Panc1 (cell line): ENCODE measurements around the gene ARHGEF17. TPM values are rescaled to one million over a fixed set of nuclear protein-coding genes. Genes with fewer than 3 reads are reported as not detected.

Source experiments
- ATAC-seq: fragments of 200-7000 bp; cut with Tn5 transposase; 2 replicates; pipeline ENCODE4 v1.9.1; 2020; ENCODE audit warnings: mild to moderate bottlenecking, moderate library complexity
- BruUV-seq: library from RNA; stranded (reverse); fragments of 400-500 nt; replicated peaks from 2 replicates; lab custom pipeline; 2021; lab: Mats Ljungman, UMichigan
- CTCF ChIA-PET: fragments of 300-600 bp; sonication (Branson Sonifier 250); formaldehyde crosslinking; loops from one replicate; lab custom pipeline; 2022; ENCODE audit warnings: antibody characterized with exemption; lab: Charles Lee
- POLR2A ChIA-PET: fragments of 300-600 bp; sonication (Branson Sonifier 250); formaldehyde crosslinking; loops from one replicate; lab custom pipeline; 2022; ENCODE audit warnings: antibody characterized with exemption; lab: Charles Lee
- DNase-seq: peaks from one replicate; pipeline ENCODE4 v3.0.0-alpha.2; 2010; ENCODE audit warnings: low read depth, low spot score
- H3K27ac ChIP-seq: 2 replicates; pipeline ENCODE4 v1.5.1; 2011; ENCODE audit warnings: mild to moderate bottlenecking, low read length, inconsistent platforms
- H3K27me3 ChIP-seq: fragments of 200-500 bp; sonication (Bioruptor generic); 2 replicates; pipeline ENCODE4 v1.6.0; 2014; ENCODE audit warnings: low read length, inconsistent platforms; ENCODE audit not compliant: control insufficient read depth, insufficient read depth
- H3K36me3 ChIP-seq: fragments of 200-500 bp; sonication (Bioruptor generic); 2 replicates; pipeline ENCODE4 v1.5.1; 2014; ENCODE audit warnings: inconsistent platforms, mild to moderate bottlenecking, low read length, moderate library complexity; ENCODE audit not compliant: control insufficient read depth, insufficient read depth
- H3K4me1 ChIP-seq: 2 replicates; pipeline ENCODE4 v1.5.1; 2011; ENCODE audit warnings: inconsistent platforms, mild to moderate bottlenecking, low read length, moderate library complexity; ENCODE audit not compliant: control insufficient read depth, insufficient read depth
- H3K4me3 ChIP-seq, 2 experiments: 2 replicates each; pipeline ENCODE4 v1.5.1; 2011 to 2012; ENCODE audit warnings: low read depth in 2 of 2, low read length in 2 of 2, mild to moderate bottlenecking in 2 of 2, inconsistent platforms in 1 of 2, moderate library complexity in 1 of 2
- H3K9me3 ChIP-seq: fragments of 200-500 bp; sonication (Bioruptor generic); 2 replicates; pipeline ENCODE4 v1.5.1; 2014; ENCODE audit warnings: low read depth, mild to moderate bottlenecking, inconsistent platforms, low read length, moderate library complexity; ENCODE audit not compliant: control insufficient read depth, insufficient read depth
- POLR2AphosphoS5 ChIP-seq: IDR thresholded peaks from 2 replicates; pipeline ENCODE4 v1.6.1; 2012; ENCODE audit warnings: mild to moderate bottlenecking, low read depth, low read length, moderate library complexity
- SIN3A ChIP-seq: IDR thresholded peaks from 2 replicates; pipeline ENCODE4 v1.6.1; 2012; ENCODE audit warnings: low read depth, mild to moderate bottlenecking, low read length, moderate library complexity, borderline replicate concordance; ENCODE audit not compliant: insufficient read depth
- TCF7L2 ChIP-seq: IDR thresholded peaks from 2 replicates; pipeline ENCODE4 v1.6.1; 2011; ENCODE audit warnings: mild to moderate bottlenecking, low read depth, low read length, inconsistent platforms
- in situ Hi-C: cut with HindIII; loops from 2 replicates; pipeline ENCODE4 v1.10.0; 2016; ENCODE audit warnings: low sequenced_read_pairs, low pct_unique_long_range_greater_than_20kb
- intact Hi-C: fragments of 100-400 bp; cut with micrococcal nuclease; formaldehyde crosslinking; loops from one replicate; pipeline ENCODE4 v1.10.0; 2022; ENCODE audit not compliant: unreplicated experiment
- total RNA-seq: library from RNA; stranded (reverse); gene quantifications from one replicate; pipeline ENCODE4 v1.2.1, GENCODE V29; 2021; ENCODE audit not compliant: unreplicated experiment
- TF ChIP-seq, protein P1 (sequence below): fragments of 450-650 bp; IDR thresholded peaks from 2 replicates; pipeline ENCODE4 v1.5.1; 2017; ENCODE audit warnings: mild to moderate bottlenecking
- TF ChIP-seq, protein P2 (sequence below), 2 experiments: IDR thresholded peaks; 2 replicates each; pipeline ENCODE4 v1.6.1; 2011 to 2012; ENCODE audit warnings: low read depth in 2 of 2, control low read depth in 1 of 2, low read length in 1 of 2, mild to moderate bottlenecking in 1 of 2, moderate library complexity in 1 of 2; ENCODE audit not compliant: insufficient read depth in 1 of 2

The ARHGEF17 gene
- total RNA-seq, 1 experiment from 2014 or later: 43.2 TPM

DNA sequence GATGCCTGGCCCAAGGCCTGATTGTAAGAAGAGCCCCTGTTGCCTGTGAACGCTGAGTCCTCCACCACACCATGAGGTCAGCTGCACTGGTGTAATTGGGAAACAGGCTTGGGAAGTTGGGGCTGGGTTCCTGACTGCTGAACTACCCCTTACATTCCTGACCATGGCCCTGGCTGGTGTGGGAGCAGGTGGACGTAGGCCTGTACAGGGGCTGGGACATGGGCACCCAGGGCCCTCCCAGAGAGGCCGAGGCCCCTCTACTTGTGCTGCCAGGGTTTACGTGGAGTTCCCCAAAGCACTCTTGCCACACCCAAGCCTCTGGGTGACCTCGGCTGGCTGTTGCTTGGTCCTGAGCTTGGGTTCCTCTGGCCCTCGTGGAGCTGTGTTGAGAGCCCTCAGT is 73.5 kb downstream of the ARHGEF17 start:
- TF ChIP-seq, protein P1, sequence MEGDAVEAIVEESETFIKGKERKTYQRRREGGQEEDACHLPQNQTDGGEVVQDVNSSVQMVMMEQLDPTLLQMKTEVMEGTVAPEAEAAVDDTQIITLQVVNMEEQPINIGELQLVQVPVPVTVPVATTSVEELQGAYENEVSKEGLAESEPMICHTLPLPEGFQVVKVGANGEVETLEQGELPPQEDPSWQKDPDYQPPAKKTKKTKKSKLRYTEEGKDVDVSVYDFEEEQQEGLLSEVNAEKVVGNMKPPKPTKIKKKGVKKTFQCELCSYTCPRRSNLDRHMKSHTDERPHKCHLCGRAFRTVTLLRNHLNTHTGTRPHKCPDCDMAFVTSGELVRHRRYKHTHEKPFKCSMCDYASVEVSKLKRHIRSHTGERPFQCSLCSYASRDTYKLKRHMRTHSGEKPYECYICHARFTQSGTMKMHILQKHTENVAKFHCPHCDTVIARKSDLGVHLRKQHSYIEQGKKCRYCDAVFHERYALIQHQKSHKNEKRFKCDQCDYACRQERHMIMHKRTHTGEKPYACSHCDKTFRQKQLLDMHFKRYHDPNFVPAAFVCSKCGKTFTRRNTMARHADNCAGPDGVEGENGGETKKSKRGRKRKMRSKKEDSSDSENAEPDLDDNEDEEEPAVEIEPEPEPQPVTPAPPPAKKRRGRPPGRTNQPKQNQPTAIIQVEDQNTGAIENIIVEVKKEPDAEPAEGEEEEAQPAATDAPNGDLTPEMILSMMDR: no peak
- no peak for TF ChIP-seq TCF7L2
- TF ChIP-seq POLR2AphosphoS5: no peak
- TF ChIP-seq SIN3A: no peak
- TF ChIP-seq, protein P2, sequence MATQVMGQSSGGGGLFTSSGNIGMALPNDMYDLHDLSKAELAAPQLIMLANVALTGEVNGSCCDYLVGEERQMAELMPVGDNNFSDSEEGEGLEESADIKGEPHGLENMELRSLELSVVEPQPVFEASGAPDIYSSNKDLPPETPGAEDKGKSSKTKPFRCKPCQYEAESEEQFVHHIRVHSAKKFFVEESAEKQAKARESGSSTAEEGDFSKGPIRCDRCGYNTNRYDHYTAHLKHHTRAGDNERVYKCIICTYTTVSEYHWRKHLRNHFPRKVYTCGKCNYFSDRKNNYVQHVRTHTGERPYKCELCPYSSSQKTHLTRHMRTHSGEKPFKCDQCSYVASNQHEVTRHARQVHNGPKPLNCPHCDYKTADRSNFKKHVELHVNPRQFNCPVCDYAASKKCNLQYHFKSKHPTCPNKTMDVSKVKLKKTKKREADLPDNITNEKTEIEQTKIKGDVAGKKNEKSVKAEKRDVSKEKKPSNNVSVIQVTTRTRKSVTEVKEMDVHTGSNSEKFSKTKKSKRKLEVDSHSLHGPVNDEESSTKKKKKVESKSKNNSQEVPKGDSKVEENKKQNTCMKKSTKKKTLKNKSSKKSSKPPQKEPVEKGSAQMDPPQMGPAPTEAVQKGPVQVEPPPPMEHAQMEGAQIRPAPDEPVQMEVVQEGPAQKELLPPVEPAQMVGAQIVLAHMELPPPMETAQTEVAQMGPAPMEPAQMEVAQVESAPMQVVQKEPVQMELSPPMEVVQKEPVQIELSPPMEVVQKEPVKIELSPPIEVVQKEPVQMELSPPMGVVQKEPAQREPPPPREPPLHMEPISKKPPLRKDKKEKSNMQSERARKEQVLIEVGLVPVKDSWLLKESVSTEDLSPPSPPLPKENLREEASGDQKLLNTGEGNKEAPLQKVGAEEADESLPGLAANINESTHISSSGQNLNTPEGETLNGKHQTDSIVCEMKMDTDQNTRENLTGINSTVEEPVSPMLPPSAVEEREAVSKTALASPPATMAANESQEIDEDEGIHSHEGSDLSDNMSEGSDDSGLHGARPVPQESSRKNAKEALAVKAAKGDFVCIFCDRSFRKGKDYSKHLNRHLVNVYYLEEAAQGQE (IDR thresholded peaks at IDR 0.05; ENCODE audit: insufficient read depth in 1 of 2, low read depth in 2 of 2, low read length in 1 of 2): no peak
- H3K27me3 ChIP-seq: no peaks in the 10 kb centered on the region
- BruUV-seq: no TSS peak
- in situ Hi-C loops: no loop called here
- ChIA-PET CTCF (interaction anchor here (0.6 kb wide), 1 partner anchor 679 kb away, joined by 4 read pairs; no protein-coding TSS in a partner anchor), POLR2A (no interaction called here)
- H3K4me1 ChIP-seq: peaks cover 50% of the 10 kb centered on the region
- no peak overlapping the region for H3K27ac ChIP-seq
- no peaks in the 10 kb centered on the region for H3K9me3 ChIP-seq
- H3K4me3 ChIP-seq: no peak overlapping the region
- no peak for ATAC-seq
- DNase-seq: no peak
- intact Hi-C loops: no loop called here
- no peaks in the 10 kb centered on the region for H3K36me3 ChIP-seq

DNA sequence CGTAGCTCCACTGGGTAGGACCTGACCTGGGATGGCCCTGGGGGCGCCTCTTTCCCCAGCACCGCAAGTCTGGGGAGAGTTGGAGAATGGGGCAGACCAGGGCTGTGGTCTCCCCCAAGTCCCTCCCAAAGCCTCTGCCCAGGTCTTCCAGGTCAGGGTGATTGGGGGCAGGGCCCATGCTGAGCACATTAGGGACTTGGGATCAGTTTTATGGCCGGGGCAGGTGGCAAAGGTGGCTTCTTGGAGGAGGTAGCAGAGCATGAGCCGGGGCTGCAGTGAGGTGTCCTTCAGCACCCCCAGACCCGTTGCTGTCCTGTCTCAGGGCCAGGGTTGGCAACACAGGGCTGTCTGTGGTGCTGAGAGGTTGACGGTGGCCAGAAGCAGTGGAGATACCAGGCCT is 74.1 kb downstream of the ARHGEF17 start:
- no peaks in the 10 kb centered on the region for H3K9me3 ChIP-seq
- POLR2A ChIA-PET: no interaction called here
- CTCF ChIA-PET: no interaction called here
- in situ Hi-C loops (no loop called here), intact Hi-C loops (no loop called here)
- H3K36me3 ChIP-seq: no peaks in the 10 kb centered on the region
- ATAC-seq (no peak), DNase-seq (no peak)
- H3K4me1 ChIP-seq: peaks cover 48% of the 10 kb centered on the region
- H3K4me3 ChIP-seq: no peak overlapping the region
- H3K27ac ChIP-seq: no peak overlapping the region
- no peaks in the 10 kb centered on the region for H3K27me3 ChIP-seq
- TF ChIP-seq, protein P2 (IDR thresholded peaks at IDR 0.05; ENCODE audit: insufficient read depth in 1 of 2, low read depth in 2 of 2, low read length in 1 of 2): no peak
- TF ChIP-seq, protein P1: no peak
- TF ChIP-seq TCF7L2: no peak
- no peak for TF ChIP-seq POLR2AphosphoS5
- TF ChIP-seq SIN3A: no peak
- no TSS peak for BruUV-seq
